ENCODE data around the gene NLGN4X. TPM values are rescaled to one million over a fixed set of nuclear protein-coding genes. Genes with fewer than 3 reads are reported as not detected.

NLGN4X gene
- total RNA-seq, 1 experiment from 2014 or later, result 44.3 TPM

DNA sequence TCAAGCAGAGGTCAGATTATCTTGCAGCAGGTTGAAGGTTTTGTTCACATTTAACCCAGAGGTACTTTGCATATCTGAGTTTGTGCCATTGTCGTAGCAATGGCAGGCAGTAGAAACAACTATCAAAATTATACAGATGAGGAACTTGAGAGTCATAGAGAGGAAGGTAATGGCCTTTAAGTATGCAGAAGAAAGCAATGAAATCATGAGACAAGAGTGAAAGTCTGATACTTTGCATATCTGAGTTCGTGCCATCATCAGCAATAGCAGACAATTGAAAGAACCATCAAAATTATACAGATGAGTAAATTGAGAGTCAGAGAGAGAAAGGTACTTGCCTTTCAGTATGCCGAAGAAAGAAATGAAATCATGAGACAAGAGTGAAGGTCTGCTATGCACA is 154.1 kb downstream of the NLGN4X start:
- BruUV-seq (replicated peaks), result no TSS peak
- DNase-seq (ENCODE audit: low spot score), result no peak
- intact Hi-C loops (cut with micrococcal nuclease; ENCODE audit: unreplicated experiment), result no loop called here

DNA sequence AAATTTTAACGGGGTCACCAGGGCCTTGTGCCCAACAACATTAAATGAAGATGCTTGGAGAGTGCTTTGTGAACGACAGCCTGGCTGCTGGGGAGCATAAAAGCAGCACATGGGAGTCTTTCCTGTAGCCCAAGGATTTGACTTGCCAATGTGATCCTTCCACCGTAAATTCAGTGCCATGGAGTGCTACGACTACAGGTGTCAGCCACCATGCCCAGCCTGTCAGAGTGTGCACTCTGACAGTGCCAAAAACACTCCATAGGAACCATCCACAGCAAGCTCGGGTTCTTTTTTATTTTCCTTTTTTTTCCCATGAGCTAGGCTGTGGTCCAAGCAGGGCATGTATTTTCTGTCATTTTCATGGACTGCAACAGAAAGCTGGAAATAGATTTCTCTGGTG is 156.9 kb downstream of the NLGN4X start:
- ChIA-PET POLR2A (ENCODE audit: low non-redundant PET) (no interaction called here), CTCF (no interaction called here)
- Histone ChIP-seq H3K4me3 (ENCODE audit: low read depth, low read length, poor library complexity, severe bottlenecking) (no peak overlapping the region), H3K4me1 (ENCODE audit: insufficient read depth, low read length, poor library complexity, severe bottlenecking) (no peaks in the 10 kb centered on the region), H3K9me3 (ENCODE audit: low read depth, low read length, poor library complexity, severe bottlenecking) (no peaks in the 10 kb centered on the region), H3K36me3 (ENCODE audit: insufficient read depth, low read length, poor library complexity, severe bottlenecking) (no peaks in the 10 kb centered on the region), H3K27ac (ENCODE audit: low read depth, low read length, poor library complexity, severe bottlenecking) (no peak overlapping the region), H3K27me3 (replicated peaks; ENCODE audit: insufficient read depth, low read depth, low read length, poor library complexity) (no peaks in the 10 kb centered on the region)
- no peak for DNase-seq (ENCODE audit: low spot score)
- intact Hi-C loops (cut with micrococcal nuclease; ENCODE audit: unreplicated experiment), result no loop called here
- TF ChIP-seq, protein P1, sequence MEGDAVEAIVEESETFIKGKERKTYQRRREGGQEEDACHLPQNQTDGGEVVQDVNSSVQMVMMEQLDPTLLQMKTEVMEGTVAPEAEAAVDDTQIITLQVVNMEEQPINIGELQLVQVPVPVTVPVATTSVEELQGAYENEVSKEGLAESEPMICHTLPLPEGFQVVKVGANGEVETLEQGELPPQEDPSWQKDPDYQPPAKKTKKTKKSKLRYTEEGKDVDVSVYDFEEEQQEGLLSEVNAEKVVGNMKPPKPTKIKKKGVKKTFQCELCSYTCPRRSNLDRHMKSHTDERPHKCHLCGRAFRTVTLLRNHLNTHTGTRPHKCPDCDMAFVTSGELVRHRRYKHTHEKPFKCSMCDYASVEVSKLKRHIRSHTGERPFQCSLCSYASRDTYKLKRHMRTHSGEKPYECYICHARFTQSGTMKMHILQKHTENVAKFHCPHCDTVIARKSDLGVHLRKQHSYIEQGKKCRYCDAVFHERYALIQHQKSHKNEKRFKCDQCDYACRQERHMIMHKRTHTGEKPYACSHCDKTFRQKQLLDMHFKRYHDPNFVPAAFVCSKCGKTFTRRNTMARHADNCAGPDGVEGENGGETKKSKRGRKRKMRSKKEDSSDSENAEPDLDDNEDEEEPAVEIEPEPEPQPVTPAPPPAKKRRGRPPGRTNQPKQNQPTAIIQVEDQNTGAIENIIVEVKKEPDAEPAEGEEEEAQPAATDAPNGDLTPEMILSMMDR (conservative IDR thresholded peaks at IDR 0.05; ENCODE audit: low read depth, low read length), result no peak
- TF ChIP-seq EZH2 (IDR thresholded peaks at IDR 0.05; ENCODE audit: borderline replicate concordance, low read depth, low read length, poor library complexity, severe bottlenecking), result no peak
- no TSS peak for BruUV-seq (replicated peaks)

More for the DNA sequence above, 154.1 kb downstream of the NLGN4X start:
- H3K4me3 ChIP-seq (ENCODE audit: low read depth, low read length, poor library complexity, severe bottlenecking), result no peak overlapping the region
- H3K27me3 ChIP-seq (replicated peaks; ENCODE audit: insufficient read depth, low read depth, low read length, poor library complexity), result no peaks in the 10 kb centered on the region
- H3K27ac ChIP-seq (ENCODE audit: low read depth, low read length, poor library complexity, severe bottlenecking), result no peak overlapping the region
- no peaks in the 10 kb centered on the region for H3K9me3 ChIP-seq (ENCODE audit: low read depth, low read length, poor library complexity, severe bottlenecking)
- CTCF ChIA-PET, result no interaction called here
- no peaks in the 10 kb centered on the region for H3K4me1 ChIP-seq (ENCODE audit: insufficient read depth, low read length, poor library complexity, severe bottlenecking)
- no peaks in the 10 kb centered on the region for H3K36me3 ChIP-seq (ENCODE audit: insufficient read depth, low read length, poor library complexity, severe bottlenecking)
- POLR2A ChIA-PET (ENCODE audit: low non-redundant PET), result no interaction called here
- TF ChIP-seq, protein P1 (conservative IDR thresholded peaks at IDR 0.05; ENCODE audit: low read depth, low read length), result no peak
- no peak for TF ChIP-seq EZH2 (IDR thresholded peaks at IDR 0.05; ENCODE audit: borderline replicate concordance, low read depth, low read length, poor library complexity, severe bottlenecking)

DNA sequence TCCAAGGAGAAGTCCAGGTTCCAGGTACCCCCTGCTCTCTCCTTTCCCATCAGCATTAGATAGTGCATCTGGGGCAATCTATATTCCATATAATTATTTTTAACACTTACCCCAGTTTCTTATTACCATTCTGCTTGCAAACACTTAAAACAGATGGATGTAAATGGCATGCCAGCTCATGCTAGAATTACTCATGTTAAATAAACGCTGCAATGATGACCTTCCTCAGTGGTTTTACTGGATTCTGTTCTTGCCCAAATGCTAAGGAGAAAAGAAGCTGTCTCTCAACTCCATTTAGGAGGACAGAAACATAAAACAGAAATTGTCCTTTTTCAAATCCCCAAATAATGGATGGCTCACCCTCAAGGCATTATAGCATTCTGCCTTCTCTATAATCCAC is 161.1 kb downstream of the NLGN4X start:
- TF ChIP-seq, protein P1 (conservative IDR thresholded peaks at IDR 0.05; ENCODE audit: low read depth, low read length), result no peak
- no peak for TF ChIP-seq EZH2 (IDR thresholded peaks at IDR 0.05; ENCODE audit: borderline replicate concordance, low read depth, low read length, poor library complexity, severe bottlenecking)
- no peak for DNase-seq (ENCODE audit: low spot score)
- Histone ChIP-seq H3K4me1 (ENCODE audit: insufficient read depth, low read length, poor library complexity, severe bottlenecking) (no peaks in the 10 kb centered on the region), H3K27ac (ENCODE audit: low read depth, low read length, poor library complexity, severe bottlenecking) (no peak overlapping the region), H3K9me3 (ENCODE audit: low read depth, low read length, poor library complexity, severe bottlenecking) (peaks cover 7% of the 10 kb centered on the region), H3K27me3 (replicated peaks; ENCODE audit: insufficient read depth, low read depth, low read length, poor library complexity) (no peaks in the 10 kb centered on the region), H3K4me3 (ENCODE audit: low read depth, low read length, poor library complexity, severe bottlenecking) (no peak overlapping the region), H3K36me3 (ENCODE audit: insufficient read depth, low read length, poor library complexity, severe bottlenecking) (no peaks in the 10 kb centered on the region)
- CTCF ChIA-PET, result no interaction called here
- no TSS peak for BruUV-seq (replicated peaks)
- POLR2A ChIA-PET (ENCODE audit: low non-redundant PET), result no interaction called here
- intact Hi-C loops (cut with micrococcal nuclease; ENCODE audit: unreplicated experiment), result no loop called here
